ENCODE data around the gene ZNF536. TPM values are rescaled to one million over a fixed set of nuclear protein-coding genes. Genes with fewer than 3 reads are reported as not detected.

Gene ZNF536
- total and polyA plus RNA-seq, 7 donors: under 0.01 to 8.9 (median 3.8) TPM

DNA sequence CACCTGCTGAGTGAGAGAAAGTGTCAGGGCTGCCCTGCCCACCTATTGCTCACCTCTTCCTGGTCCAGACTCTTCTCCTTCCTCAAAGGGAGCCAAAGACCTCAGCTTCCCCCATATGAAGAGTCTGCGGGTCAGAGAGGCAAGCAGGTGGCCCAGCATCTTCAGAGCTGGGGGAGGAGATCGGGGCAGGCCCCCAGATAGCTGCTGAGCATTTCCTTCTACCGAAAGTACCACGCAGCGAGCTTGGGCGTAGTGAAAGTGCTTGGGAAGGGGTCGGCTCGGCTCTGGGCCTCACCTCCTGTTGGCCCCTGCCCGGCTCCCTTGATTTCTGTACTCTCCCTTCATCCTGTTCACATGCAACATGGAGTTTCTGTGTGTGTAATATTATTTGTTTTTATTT is 12.2 kb upstream of the ZNF536 start:
- DNase-seq: no peak

DNA sequence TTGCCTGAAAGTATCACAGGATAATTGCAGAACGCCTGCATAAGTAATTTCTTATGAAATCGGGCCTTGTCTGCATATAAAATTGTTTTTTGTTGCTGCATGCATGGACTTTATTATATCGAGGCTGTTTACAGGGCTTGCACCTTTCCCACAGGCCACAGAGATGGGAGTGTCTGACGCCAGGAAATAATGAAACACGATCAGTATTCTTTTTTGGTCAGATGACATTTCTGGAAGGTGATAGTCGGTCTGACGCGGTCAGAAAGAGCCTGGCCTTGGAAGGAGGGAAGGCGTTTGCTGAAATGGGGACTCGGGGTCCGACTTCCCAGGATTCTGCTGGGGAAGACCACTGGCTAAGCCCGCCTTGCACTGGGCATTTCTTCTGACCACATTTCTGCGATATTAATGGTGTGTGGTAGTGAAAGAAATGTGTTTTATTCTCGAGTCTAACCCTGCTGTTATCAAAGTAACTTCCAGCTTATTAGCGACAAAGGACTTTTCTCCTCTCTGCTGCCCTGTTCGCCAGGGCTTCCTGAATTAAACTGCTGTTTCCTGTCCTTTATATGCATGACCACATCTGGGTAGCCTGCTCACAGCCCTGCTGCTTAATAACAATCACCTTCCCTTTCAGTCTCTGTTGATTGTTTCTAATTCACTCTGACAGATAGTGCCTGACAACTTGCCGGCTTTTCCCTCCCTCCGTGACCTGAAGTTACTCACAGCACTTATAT is 11.6 kb upstream of the ZNF536 start:
- WGBS, 2 donors: 46 to 67% methylated on average over 18 of the region's 18 CpGs
- H3K4me3 ChIP-seq: no peak overlapping the region
- intact Hi-C loops (cut with DNase I): no loop called here
- no peak for TF ChIP-seq CTCF (IDR thresholded peaks at IDR 0.05)
- no peak for TF ChIP-seq EP300 (IDR thresholded peaks at IDR 0.05)
- TF ChIP-seq POLR2A (IDR thresholded peaks at IDR 0.05): no peak
- no peak for TF ChIP-seq POLR2AphosphoS5 (IDR thresholded peaks at IDR 0.05)
- no peaks in the 10 kb centered on the region for H3K9me3 ChIP-seq
- H3K4me1 ChIP-seq: no peaks in the 10 kb centered on the region
- no peak for DNase-seq
- no peaks in the 10 kb centered on the region for H3K36me3 ChIP-seq
- H3K27me3 ChIP-seq: no peaks in the 10 kb centered on the region
- no peak overlapping the region for H3K27ac ChIP-seq

More for the DNA sequence above, 12.2 kb upstream of the ZNF536 start:
- no peaks in the 10 kb centered on the region for H3K27me3 ChIP-seq
- H3K36me3 ChIP-seq: no peaks in the 10 kb centered on the region
- TF ChIP-seq CTCF (IDR thresholded peaks at IDR 0.05) (no peak), POLR2A (IDR thresholded peaks at IDR 0.05) (no peak), POLR2AphosphoS5 (IDR thresholded peaks at IDR 0.05) (no peak), EP300 (IDR thresholded peaks at IDR 0.05) (no peak)
- no peak overlapping the region for H3K4me3 ChIP-seq
- intact Hi-C loops (cut with DNase I): no loop called here
- H3K27ac ChIP-seq: no peak overlapping the region
- no peaks in the 10 kb centered on the region for H3K9me3 ChIP-seq
- 67 to 80% methylated on average over 9 of the region's 9 CpGs for WGBS, 2 donors
- no peaks in the 10 kb centered on the region for H3K4me1 ChIP-seq

DNA sequence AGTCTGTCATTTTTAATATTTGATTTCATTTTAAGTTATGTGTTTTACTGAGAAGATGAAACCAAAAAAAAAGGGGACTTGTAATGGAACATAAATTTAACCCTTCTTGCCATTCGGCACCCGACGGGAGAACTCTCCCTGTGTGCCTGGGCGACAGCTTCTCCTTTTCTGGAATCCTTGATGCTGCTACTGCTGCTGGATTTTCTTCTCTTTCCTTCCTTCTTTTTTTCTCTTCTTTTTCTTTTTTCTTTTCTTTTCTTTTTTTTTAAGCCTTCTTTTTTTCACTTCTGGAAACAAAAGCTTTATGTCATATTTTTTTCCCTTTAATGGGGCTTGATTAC is 11.1 kb upstream of the ZNF536 start:
- H3K9me3 ChIP-seq: no peaks in the 10 kb centered on the region
- H3K27ac ChIP-seq: no peak overlapping the region
- intact Hi-C loops (cut with DNase I): no loop called here
- no peak overlapping the region for H3K4me3 ChIP-seq
- WGBS, 2 donors: 59 to 76% methylated on average over 4 of the region's 4 CpGs
- no peak for DNase-seq
- no peaks in the 10 kb centered on the region for H3K27me3 ChIP-seq
- H3K4me1 ChIP-seq: no peaks in the 10 kb centered on the region
- no peak for TF ChIP-seq POLR2A (IDR thresholded peaks at IDR 0.05)
- TF ChIP-seq CTCF (IDR thresholded peaks at IDR 0.05): no peak
- TF ChIP-seq EP300 (IDR thresholded peaks at IDR 0.05): no peak
- no peak for TF ChIP-seq POLR2AphosphoS5 (IDR thresholded peaks at IDR 0.05)
- H3K36me3 ChIP-seq: no peaks in the 10 kb centered on the region

- Histone ChIP-seq H3K27ac (no peak overlapping the region), H3K36me3 (no peaks in the 10 kb centered on the region), H3K4me1 (no peaks in the 10 kb centered on the region), H3K9me3 (no peaks in the 10 kb centered on the region), H3K4me3 (no peak overlapping the region), H3K27me3 (no peaks in the 10 kb centered on the region)
- no peak for DNase-seq
- intact Hi-C loops (cut with DNase I): no loop called here
- TF ChIP-seq CTCF (IDR thresholded peaks at IDR 0.05): no peak
- TF ChIP-seq EP300 (IDR thresholded peaks at IDR 0.05): no peak
- no peak for TF ChIP-seq POLR2AphosphoS5 (IDR thresholded peaks at IDR 0.05)
- no peak for TF ChIP-seq POLR2A (IDR thresholded peaks at IDR 0.05)
- 83 to 86% methylated on average over 13 of the region's 13 CpGs for WGBS, 2 donors
These were observed 10.5 kb upstream of the ZNF536 start for GRCh38 chr19:30361721-30362120.

All from sigmoid colon (tissue), 7 donors.